ENCODE results near the gene TYROBP.

- no peak for TF ChIP-seq CTCF (IDR thresholded peaks at IDR 0.05)
- no peak for TF ChIP-seq POLR2A (IDR thresholded peaks at IDR 0.05)
Measured at GRCh38 chr19:35907377-35907745, 734 bp downstream of the TYROBP start.

All from esophagus squamous epithelium (tissue), 4 donors.